Measurements from ENCODE around the gene IHH.

The IHH gene

GRCh38 chr2:219028141-219028540 lies 32.6 kb downstream of the IHH start:
- no peaks in the 10 kb centered on the region for H3K36me3 Mint-ChIP-seq (ENCODE audit: low read depth)
- no peaks in the 10 kb centered on the region for H3K4me1 Mint-ChIP-seq
- no peak overlapping the region for H3K4me3 Mint-ChIP-seq
- H3K9me3 Mint-ChIP-seq: no peaks in the 10 kb centered on the region
- H3K27ac Mint-ChIP-seq: no peak overlapping the region
- no peak for TF ChIP-seq CTCF (IDR thresholded peaks at IDR 0.05; ENCODE audit: unreplicated experiment in 3 of 3)
- H3K27me3 Mint-ChIP-seq (ENCODE audit: low read depth): peaks cover 55% of the 10 kb centered on the region

- no peaks in the 10 kb centered on the region for H3K4me1 Mint-ChIP-seq
- H3K36me3 Mint-ChIP-seq (ENCODE audit: low read depth): no peaks in the 10 kb centered on the region
- H3K4me3 Mint-ChIP-seq: no peak overlapping the region
- TF ChIP-seq CTCF (IDR thresholded peaks at IDR 0.05; ENCODE audit: unreplicated experiment in 3 of 3): no peak
- peaks cover 52% of the 10 kb centered on the region for H3K27me3 Mint-ChIP-seq (ENCODE audit: low read depth)
- H3K27ac Mint-ChIP-seq: no peak overlapping the region
- H3K9me3 Mint-ChIP-seq: no peaks in the 10 kb centered on the region
Observed at GRCh38 chr2:219027511-219028055, 33.1 kb downstream of the IHH start.

GRCh38 chr2:219026946-219027345 lies 33.8 kb downstream of the IHH start:
- no peak overlapping the region for H3K4me3 Mint-ChIP-seq
- no peaks in the 10 kb centered on the region for H3K36me3 Mint-ChIP-seq (ENCODE audit: low read depth)
- no peaks in the 10 kb centered on the region for H3K4me1 Mint-ChIP-seq
- H3K27me3 Mint-ChIP-seq (ENCODE audit: low read depth): peaks cover 47% of the 10 kb centered on the region
- H3K9me3 Mint-ChIP-seq: no peaks in the 10 kb centered on the region
- TF ChIP-seq CTCF (IDR thresholded peaks at IDR 0.05; ENCODE audit: unreplicated experiment in 3 of 3): no peak
- H3K27ac Mint-ChIP-seq: no peak overlapping the region

GRCh38 chr2:219025637-219026585 lies 34.8 kb downstream of the IHH start:
- Mint-ChIP-seq H3K27ac (no peak overlapping the region), H3K27me3 (ENCODE audit: low read depth) (peaks cover 42% of the 10 kb centered on the region), H3K9me3 (no peaks in the 10 kb centered on the region), H3K4me1 (no peaks in the 10 kb centered on the region), H3K4me3 (no peak overlapping the region), H3K36me3 (ENCODE audit: low read depth) (no peaks in the 10 kb centered on the region)
- TF ChIP-seq CTCF (IDR thresholded peaks at IDR 0.05; ENCODE audit: unreplicated experiment in 3 of 3): no peak

- Mint-ChIP-seq H3K36me3 (ENCODE audit: low read depth) (no peaks in the 10 kb centered on the region), H3K27ac (no peak overlapping the region), H3K27me3 (ENCODE audit: low read depth) (peaks cover 42% of the 10 kb centered on the region), H3K4me1 (no peaks in the 10 kb centered on the region), H3K9me3 (no peaks in the 10 kb centered on the region), H3K4me3 (no peak overlapping the region)
- TF ChIP-seq CTCF (IDR thresholded peaks at IDR 0.05; ENCODE audit: unreplicated experiment in 3 of 3): no peak
Observed at GRCh38 chr2:219024059-219024458, 36.7 kb downstream of the IHH start.
